ENCODE measurements around the gene CRYBG3.
"Not testable (repeated sequence)": the region's sequence is repeated elsewhere in the genome, so short reads cannot be mapped to it uniquely, and the experiment has no call there.

The CRYBG3 gene

DNA sequence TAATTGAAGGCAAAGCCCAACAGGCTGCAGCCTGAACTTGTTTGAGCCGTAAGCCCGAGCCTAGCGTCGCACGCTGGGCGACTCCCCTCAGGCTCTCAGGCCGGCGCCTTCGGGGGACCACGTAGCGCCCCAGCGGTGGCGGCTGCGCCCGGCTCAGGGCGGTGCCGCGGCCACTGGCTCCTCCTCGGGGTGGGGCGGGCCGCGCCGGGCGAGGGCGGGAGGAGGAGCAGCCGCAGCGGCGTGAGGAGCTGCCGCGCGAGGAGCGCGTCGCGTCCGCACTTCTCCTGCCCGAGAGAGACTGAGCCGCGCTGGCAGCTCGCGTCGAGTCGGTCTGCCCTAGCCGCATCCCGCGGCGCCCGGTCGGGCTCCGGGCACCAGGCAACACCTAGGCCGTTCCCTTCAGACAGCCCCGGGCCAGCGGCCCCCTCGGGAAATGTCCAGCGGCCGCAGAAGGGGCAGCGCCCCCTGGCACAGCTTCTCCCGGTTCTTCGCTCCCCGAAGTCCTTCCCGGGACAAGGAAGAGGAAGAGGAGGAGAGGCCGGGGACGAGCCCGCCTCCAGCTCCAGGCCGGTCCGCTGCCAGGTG lies at the start of gene CRYBG3:
TSS of gene CRYBG3 (plus strand) at position 238 of the 585 bp plus-strand sequence. CDS start at position 434, 196 bp downstream.
- peak; percentile 69 for DNase-seq (ENCODE audit: low read depth)

DNA sequence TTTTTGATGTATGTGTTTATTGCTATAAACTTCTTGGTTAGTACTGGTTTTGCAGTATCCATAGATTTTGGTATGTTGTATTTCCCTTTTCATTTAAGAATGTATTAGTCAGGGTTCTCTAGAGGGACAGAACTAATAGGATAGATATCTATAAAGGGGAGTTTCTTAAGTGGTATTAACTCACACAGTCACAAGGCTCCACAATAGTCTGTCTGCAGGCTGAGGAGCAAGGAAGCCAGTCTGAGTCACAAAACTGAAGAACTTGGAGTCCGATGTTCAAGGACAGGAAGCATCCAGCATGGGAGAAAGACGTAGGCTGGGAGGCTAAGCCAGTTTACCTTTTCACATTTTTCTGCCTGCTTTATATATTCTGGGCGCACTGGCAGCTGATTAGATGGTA lies 48.9 kb upstream of the CRYBG3 start:
- no peak for DNase-seq (ENCODE audit: low read depth)

DNA sequence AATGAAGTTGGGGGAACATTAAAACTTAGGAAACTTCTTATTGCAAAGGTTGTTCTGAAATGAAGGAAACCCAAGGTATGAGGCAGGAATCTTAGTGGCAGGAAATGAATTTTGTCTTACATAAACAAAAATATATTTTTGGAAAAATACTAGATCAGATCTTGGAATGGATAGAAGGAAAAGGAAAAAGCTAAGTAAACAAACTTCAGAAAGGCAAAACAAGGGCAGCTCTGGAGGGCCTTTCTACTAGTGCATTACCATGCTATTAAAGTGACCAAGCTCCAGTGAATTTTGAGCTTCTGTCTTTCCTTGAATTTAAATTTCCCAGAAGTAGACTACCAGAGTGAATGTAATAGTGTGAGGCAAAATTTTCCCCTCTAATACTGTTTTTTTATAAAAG lies 43.7 kb upstream of the CRYBG3 start:
- DNase-seq (ENCODE audit: low read depth) = no peak

DNA sequence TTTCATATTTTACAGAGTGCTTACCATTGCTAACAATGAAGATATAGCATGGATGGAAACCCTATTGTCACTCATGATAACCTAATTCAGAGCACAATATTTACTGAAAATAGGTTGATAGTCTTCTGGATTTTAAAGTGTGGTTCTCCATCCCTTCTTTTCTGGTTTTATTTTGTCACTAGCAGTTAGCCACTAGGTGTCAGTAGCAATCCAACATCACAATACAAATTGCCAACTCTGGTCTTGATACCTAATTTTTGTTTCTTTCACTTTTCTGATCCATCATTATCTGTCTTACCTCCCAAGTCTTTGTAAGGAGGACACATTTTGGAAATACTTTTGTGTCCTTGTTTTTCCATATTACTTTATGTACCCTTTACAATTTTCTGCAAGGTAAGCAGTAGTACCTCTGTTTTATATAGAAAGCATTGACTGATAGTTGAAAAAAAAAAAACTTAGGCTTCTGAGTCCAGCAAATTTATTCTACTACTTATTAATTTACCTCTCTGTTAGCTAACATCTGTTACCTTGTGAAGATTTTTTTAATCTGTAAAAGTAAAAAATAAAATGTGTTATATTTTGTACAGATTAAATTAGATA lies 28.3 kb upstream of the CRYBG3 start:
- no peak for DNase-seq (ENCODE audit: low read depth)

DNA sequence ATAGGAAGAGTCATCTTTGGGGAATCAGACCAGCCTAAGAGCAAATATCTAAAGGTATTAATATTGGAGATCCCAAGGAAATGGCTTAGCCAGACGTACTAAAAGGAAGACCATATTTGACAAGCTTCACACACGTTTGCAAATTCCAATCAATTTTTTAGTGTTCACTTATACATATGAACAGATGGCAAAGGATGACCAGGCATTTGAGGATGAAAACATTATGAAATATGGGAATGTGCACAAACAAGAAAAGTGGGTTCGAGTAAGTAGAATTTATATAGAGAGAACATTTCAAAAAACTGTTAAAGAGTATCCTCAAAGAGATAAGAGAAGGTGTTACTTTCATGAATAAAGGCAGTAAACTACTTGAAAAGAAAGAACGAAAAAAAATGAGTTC lies 25.9 kb upstream of the CRYBG3 start:
- no peak for DNase-seq (ENCODE audit: low read depth)

DNA sequence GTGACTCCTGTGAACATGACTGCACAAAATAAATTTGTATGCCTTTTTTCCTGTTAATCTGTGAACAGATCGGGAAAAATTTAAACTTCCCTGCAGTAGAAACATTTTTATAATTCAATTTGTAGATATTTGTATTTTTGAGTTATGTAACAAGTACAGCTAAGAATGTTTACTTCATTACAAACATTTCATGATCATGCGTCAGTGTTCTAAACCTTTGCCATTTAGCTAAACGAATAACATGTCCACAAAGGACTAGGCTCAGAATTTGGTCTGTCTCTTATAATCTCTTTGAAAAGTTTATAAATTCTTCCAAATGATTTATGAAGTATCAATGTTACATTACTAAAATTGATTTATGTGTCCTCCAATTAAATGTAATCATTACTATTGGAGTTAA lies 17.3 kb upstream of the CRYBG3 start:
- DNase-seq (ENCODE audit: low read depth) = no peak

DNA sequence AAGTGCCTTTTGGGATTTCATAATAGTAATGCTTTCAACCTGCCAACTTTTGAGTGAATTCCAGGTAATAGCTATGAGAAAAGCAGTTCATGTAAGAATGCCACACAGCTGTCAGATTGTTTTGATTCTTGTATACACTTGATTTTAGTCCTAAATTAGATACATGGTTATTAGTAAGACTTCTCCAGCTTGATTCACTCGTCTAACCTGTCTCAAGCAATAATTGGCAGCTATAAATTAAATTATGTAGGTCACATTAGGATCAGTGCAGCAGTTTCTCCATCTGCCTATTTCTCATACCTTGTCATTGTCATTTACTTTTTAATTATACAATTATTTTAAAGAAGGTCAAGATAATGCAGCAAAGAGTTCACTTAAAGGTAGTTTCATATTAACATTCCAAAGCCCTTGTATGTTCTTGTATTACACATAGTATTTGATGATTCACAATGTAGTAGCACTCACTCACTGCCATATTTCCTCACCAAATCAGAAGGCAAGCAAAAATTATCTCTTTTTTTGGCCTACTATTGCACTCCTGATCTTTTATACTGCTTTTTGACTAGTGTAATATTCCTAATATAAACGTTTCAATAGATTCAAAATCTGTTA lies 10.9 kb upstream of the CRYBG3 start:
- DNase-seq (ENCODE audit: low read depth) = no peak

DNA sequence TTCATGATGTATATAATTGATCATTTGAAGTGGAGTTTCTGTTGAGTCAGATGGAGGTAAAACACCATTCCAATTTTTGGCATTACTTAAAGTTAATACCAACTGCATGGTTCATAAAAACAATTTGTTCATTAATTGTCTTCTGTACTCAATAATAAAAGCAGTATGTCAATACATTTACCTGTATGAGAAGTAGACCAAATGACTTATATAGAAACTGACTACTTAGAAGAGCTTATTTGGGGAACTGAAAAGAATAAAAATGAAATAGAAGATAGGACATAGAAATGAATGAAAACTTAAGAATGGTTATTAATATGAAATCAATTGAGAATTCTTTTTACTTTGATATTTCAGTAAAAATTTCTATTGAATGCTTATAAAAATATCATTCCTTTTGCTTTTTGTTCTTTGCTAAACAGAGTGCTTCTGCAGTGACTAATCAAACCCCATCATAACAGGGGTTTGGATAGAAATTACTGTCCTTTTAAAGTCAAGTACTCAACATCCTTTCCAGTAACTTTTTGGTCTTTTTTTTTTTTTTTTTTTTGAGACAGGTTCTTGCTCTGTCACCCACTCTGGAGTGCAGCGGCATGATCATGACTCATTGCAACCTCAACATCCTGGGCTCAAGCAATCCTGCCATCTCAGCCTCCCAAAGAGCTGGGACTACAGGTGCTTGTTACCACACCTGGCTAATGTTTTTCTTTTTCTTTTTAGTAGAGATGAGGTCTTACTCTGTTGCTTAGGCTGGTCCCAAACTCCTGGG lies 6.5 kb upstream of the CRYBG3 start:
- DNase-seq (ENCODE audit: low read depth) = no peak

DNA sequence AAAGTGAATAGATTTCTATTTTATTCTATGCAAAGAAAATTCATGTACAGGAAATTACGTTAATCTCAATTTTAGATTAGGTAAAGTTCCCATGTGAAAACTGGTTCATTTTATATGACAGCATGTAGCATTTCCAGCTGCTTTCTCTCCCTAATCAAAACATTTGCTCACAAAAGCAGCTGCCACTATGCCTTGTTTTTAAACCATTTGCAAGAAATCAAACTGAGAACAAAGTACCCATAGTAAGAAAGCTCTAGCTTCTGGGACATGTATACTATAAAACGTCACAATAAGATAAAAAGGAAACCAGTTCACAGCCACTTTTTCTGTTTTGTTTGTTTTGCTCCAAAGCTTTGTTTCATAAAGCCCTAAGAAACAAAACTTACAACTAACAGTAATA lies 5.0 kb upstream of the CRYBG3 start:
- DNase-seq (ENCODE audit: low read depth) = no peak

DNA sequence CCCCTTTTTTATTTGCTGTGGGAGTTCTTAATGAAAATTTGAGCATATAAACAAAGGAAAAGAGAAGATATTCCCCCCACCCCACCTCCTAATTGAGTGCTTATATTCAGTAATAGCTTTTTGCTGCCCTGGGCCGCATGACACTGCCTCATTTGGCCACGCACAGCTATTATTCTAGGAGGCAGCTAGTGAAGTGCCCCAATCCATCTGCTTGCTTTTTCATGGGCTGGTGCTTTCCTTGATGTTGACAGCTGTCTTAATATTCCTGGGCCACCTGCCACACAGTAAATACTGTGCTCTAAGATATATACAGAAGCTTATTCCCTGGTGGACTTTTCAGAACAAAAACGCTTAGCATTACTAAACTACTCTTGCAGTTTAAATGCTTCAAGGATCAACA lies 3.8 kb upstream of the CRYBG3 start:
- no peak for DNase-seq (ENCODE audit: low read depth)

DNA sequence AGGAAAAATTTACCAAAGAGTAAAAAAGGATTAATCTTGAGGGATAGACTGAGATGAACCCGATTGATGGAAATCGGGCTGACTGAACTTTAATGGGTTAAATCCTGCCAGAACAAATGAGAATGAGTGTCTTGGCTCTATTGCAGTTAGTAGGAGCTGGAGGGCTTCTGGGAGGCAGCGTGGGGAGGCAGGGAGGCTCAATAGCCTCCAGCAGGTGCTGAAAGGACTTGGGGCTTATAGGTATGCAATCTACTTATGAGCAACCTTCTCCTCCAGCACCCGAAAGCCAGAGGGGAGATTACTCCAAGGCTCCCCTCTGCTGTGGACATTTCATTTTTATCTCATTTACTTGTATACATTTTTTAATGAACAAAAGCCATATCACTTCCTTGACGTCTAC lies 1.0 kb upstream of the CRYBG3 start:
- no peak for DNase-seq (ENCODE audit: low read depth)

DNA sequence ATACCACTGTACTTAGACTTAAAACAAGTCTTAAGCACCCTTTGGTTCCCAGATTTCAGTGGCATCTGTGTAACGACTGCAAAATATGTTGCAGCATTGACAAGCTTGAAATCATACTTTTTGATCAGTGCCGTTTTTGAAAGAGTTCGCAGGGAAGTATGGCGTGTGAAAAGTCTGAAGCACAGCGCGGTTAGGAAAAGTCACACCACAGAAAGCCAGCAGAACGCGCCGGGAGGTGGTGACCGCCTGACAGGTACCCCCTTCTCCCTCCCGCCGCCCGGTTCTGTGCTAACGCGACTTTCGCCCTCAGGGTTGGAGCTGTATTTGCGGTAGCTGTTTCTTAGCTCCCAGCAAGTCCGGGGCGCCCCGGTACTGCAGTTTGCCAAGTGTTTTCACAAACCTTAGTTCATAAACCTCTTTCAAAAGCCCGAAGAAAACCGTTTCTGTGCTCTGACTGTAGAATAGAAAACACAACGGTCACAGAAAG lies 481 bp upstream of the CRYBG3 start:
- DNase-seq (ENCODE audit: low read depth) = peak; percentile 21

DNA sequence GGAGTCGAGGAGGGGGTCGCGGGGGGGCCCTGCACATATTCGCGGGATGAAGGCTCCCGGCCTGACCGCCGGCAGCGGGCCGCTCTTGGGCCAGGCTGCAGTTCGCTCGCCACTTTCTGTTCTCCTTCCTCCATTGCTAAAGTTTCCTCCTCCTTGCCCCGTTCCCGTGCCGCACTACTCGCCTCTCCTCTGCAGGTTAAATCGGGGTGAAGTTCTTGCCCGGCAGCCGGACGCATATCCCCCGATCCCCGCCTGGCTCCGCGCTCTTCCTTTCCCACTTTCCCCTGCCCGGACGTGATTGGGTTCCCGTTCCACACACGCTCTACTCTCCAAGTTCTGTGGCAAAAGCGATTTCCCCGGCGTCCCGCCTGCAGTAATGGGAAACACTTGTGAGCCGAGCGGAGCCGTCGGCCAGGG lies 556 bp downstream of the CRYBG3 start:
- DNase-seq (ENCODE audit: low read depth) = no peak

DNA sequence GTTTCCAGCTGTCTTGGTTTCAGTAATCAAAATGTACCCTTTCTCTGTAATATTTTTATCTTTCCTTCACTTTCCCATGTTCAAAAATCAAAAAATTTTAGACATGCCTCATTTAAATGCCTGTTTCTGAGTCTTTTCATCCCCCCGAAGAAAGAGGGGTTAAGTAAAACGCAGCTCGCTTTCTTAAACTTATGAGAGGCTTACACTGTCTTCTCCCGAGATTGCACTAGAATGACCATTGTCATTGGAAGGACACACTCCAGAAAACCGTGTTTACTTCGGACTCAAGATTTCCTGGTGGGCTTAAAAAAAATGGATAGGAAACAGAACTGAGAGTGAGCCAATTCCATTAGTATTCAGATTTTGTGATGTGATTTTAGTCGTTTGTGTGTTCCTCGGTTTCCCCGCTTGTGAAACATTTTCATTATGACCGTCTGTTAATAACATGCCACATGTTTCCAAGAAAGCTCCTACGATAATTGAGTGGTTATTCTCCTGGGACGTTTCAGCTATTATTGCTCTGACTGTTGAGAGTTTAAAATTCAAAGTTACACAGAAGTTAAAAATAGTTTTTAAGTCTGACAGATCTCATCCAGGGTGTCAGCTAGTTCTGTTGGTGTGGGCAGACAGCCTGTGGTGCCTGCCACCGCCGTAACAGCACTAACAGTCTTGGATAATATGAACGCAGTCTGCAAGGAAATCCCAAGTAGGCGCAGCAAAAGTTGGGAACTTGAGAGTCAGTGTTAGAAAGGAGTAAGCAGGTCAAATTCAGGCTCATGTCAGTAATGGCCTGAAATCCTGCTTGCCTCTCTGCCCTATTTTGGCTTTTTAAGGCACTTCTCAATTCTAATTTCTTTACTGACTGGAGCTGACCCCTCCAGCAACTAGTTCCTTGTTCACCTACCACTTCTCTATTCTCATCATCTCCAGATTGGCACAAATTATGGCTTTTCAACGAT lies 1.5 kb downstream of the CRYBG3 start:
- DNase-seq (ENCODE audit: low read depth) = no peak

DNA sequence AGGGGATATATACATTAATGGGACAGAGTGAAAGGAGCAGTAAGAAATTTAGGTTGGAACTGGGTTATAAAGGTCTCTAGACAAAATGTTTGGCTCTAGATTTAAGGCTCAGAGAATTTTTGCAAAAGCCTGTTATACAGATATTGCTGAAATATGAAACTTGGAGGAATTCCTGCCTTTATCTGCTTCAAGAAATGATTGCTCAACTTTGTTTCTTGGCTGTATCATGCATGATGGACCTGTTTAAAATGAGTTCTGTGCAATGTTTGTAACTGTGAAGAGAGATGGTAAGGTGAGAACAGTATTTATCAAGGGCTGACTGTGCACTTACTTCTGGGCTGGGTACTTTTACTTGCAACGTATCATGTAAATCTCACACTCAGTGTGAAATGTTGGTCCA lies 3.3 kb downstream of the CRYBG3 start:
- DNase-seq (ENCODE audit: low read depth) = no peak

DNA sequence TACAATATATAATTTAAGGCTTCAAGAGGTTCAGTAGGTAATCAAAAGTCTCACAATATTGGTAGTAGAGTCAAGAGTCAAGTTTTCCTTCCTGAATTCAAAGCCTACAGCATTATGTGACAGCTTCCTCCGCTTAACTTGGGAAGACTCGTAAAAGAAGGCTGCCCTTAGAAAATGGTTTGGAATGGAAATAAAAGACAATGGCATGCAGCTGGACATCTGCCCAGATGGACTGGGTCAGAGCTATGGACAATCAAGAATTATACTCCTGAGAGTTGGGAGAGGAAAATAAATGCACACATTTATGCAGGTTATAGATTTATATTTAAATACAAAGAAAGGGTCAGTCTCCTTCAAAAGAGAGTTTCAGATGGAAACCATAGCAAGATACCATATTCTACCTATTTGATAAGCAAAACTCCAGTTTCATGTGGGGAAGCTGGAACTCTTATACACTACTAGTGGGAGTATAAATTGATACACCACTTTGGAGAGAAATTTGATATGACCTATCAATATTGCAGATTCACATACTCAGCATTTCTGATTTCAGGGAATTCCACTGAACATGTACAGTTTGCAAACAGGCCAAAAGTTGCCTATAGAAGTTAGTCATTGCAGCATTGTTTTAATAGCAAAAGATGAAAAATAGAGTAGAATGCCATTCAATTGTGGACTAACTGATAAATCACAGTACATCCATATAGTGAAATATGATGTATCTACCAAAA lies 6.1 kb downstream of the CRYBG3 start:
- no peak for DNase-seq (ENCODE audit: low read depth)

DNA sequence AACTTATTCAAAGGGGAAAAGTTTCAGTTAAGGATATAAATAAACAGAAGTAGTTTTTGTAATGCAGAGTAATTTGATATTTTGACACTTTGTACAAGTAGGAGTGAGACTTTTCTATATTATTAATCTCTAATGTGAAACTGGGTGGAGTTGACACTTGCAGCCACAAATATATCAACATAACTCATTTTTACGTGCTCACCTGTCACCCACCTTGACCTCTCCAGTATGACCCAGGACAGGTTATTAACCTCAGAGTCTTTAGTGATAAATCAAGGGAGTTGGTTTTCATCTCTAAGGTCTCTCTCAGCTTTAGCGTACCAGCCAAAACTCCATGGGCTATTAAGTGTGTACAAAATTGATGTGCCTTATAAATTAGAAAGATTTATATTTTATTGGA lies 7.4 kb downstream of the CRYBG3 start:
- DNase-seq (ENCODE audit: low read depth) = no peak

DNA sequence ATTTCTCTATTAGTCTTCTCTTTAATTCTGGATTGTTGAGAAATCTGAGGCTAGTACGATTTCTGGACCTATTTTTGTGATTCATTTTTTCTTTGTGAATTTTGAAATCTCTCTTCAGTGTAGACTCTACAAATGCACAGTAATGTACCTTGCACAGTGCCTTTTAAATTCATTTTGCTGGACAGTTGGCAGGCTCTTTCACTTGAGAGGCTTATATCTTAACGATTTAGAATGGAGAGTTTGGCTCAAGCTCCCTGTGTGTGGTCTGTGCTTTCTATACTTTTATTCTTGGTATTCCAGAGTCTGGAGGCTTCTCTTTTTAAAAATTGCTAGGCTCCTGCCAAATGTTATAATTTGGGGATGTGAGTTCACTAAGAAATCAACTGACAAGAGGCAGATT lies 8.8 kb downstream of the CRYBG3 start:
- DNase-seq (ENCODE audit: low read depth) = no peak

DNA sequence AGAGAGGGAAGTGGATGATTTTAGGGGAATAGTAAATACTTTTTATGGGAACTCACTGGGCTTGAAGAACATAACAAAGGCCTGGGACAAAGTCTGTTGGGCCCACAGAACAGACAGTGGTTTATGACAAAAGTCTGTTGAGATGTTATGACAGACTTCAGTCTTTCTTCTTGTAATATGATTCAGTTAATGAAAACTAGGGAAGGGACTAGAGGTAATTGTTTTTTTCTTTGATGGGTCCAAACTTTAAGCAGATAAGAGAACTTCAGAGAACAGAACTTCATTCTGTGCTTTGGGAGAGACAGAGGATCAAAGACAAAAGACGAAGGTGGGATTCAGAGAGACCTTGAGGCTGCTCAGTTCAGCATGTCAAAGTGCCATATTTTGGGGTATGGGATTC lies 9.3 kb downstream of the CRYBG3 start:
- no peak for DNase-seq (ENCODE audit: low read depth)

DNA sequence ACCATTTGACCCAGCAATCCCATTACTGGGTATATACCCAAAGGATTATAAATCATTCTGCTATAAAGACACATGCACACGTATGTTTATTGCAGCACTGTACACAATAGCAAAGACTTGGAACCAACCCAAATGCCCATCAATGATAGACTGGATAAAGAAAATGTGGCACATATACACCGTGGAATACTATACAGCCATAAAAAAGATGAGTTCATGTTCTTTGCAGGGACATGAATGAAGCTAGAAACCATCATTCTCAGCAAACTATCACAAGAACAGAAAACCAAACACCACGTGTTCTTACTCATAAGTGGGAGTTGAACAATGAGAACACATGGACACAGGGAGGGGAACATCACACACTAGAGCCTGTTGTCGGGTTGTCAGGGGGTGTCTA lies 11.4 kb downstream of the CRYBG3 start:
- DNase-seq (ENCODE audit: low read depth) = not testable (repeated sequence)

DNA sequence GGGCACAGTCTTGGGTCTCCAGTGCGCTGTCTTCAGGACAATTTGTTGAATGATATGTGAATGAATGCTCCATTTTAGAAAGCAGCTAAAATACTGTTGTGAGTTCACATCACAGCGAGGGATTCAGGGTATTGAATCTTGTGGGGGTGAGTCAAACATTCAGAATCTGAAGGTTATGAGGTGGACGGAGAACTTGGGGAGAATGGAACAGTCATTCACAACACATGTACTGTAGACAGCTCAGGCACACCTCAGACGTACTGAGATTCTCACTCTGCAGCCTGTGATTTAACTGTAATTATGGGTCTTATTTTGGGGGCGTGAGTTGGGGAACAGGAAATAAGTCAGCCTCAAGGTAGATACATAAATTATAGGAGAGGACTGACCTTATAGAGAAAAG lies 13.9 kb downstream of the CRYBG3 start:
- DNase-seq (ENCODE audit: low read depth) = no peak
